ENCODE data around the gene MCEMP1. TPM values are rescaled to one million over a fixed set of nuclear protein-coding genes. Genes with fewer than 3 reads are reported as not detected.
A peak's percentile ranks its signal among the peaks of the same experiment; 100 is the strongest.

MCEMP1 gene
- total RNA-seq, 5 donors from 2014 or later (not counting 1 experiment from before 2014, with no cell fraction given), result 0.26 TPM; not detected in 4

GRCh38 chr19:7655581-7655980, 21.3 kb upstream of the MCEMP1 start:
- Histone ChIP-seq H3K9me3 (no peaks in the 10 kb centered on the region), H3K27me3 (replicated peaks in 1 of 2; ENCODE audit: control insufficient read depth in 2 of 2, extremely low read depth in 1 of 2, insufficient read depth in 2 of 2, low read length in 1 of 2) (peaks cover 0 to 6% of the 10 kb centered on the region in 2 experiments), H3K36me3 (ENCODE audit: control insufficient read depth in 2 of 2, extremely low read depth in 1 of 2, insufficient read depth in 1 of 2, low read length in 1 of 2) (no peaks in the 10 kb centered on the region), H3K4me1 (ENCODE audit: control insufficient read depth in 1 of 2, extremely low read depth in 1 of 2, insufficient read depth in 2 of 2, low read length in 2 of 2) (peaks cover 3 to 34% of the 10 kb centered on the region in 2 experiments), H3K27ac (ENCODE audit: low read length) (no peak overlapping the region), H3K4me3 (ENCODE audit: control insufficient read depth in 1 of 2, extremely low read depth in 1 of 2, low read length in 1 of 2) (no peak overlapping the region)
- ChIA-PET POLR2A (no interaction called here), CTCF (interaction anchor here in 1 of 2 donors (0.6 kb wide), 1 partner anchor 23 kb away, joined by 3 read pairs; no protein-coding TSS in a partner anchor)
- H3K27ac Mint-ChIP-seq, result no peak overlapping the region
- H3K4me1 Mint-ChIP-seq, result peaks cover 22 to 26% (median 24%) of the 10 kb centered on the region in 3 donors
- H3K27me3 Mint-ChIP-seq, result no peaks in the 10 kb centered on the region
- DNase-seq, result no peak
- no peak overlapping the region for H3K4me3 Mint-ChIP-seq
- 89% methylated on average over 7 of the region's 8 CpGs for whole genome bisulfite sequencing (ENCODE audit: insufficient coverage)
- H3K9me3 Mint-ChIP-seq, result no peaks in the 10 kb centered on the region
- ATAC-seq (replicated peaks in 1 of 4), result no peak
- H3K36me3 Mint-ChIP-seq, result no peaks in the 10 kb centered on the region

- Mint-ChIP-seq H3K4me1 (peaks cover 18 to 21% (median 21%) of the 10 kb centered on the region in 3 donors), H3K4me3 (peak overlapping the region in 1 of 3 donors; percentile 74), H3K36me3 (no peaks in the 10 kb centered on the region), H3K9me3 (no peaks in the 10 kb centered on the region), H3K27me3 (no peaks in the 10 kb centered on the region), H3K27ac (no peak overlapping the region)
- POLR2A ChIA-PET, result interaction anchor here in 1 of 2 donors (0.7 kb wide), 1 partner anchor 201 kb away, joined by 4 read pairs; no protein-coding TSS in a partner anchor
- Histone ChIP-seq H3K27ac (ENCODE audit: low read length) (peak overlapping the region; percentile 18), H3K4me1 (ENCODE audit: control insufficient read depth in 1 of 2, extremely low read depth in 1 of 2, insufficient read depth in 2 of 2, low read length in 2 of 2) (peaks cover 3 to 28% of the 10 kb centered on the region in 2 experiments), H3K9me3 (no peaks in the 10 kb centered on the region), H3K4me3 (ENCODE audit: control insufficient read depth in 1 of 2, extremely low read depth in 1 of 2, low read length in 1 of 2) (no peak overlapping the region), H3K36me3 (ENCODE audit: control insufficient read depth in 2 of 2, extremely low read depth in 1 of 2, insufficient read depth in 1 of 2, low read length in 1 of 2) (no peaks in the 10 kb centered on the region), H3K27me3 (replicated peaks in 1 of 2; ENCODE audit: control insufficient read depth in 2 of 2, extremely low read depth in 1 of 2, insufficient read depth in 2 of 2, low read length in 1 of 2) (no peaks in the 10 kb centered on the region)
- ATAC-seq (replicated peaks in 1 of 4), result peak in 2 of 4 experiments; percentile 21 to 28
- 58% methylated on average over 4 of the region's 14 CpGs for WGBS (ENCODE audit: insufficient coverage)
- CTCF ChIA-PET, result interaction anchor here in 1 of 2 donors (0.6 to 1.2 kb wide), 3 partner anchors 24 to 142 kb away, joined by 4 read pairs; partner anchors contain the start of gene TRAPPC5
- no peak for DNase-seq
Measured at GRCh38 chr19:7657131-7657751, 19.6 kb upstream of the MCEMP1 start.

- H3K4me1 ChIP-seq (ENCODE audit: control insufficient read depth in 1 of 2, extremely low read depth in 1 of 2, insufficient read depth in 2 of 2, low read length in 2 of 2), result peaks cover 3 to 21% of the 10 kb centered on the region in 2 experiments
- peak in 16 of 35 experiments; percentile 29 to 72 (median 41) for DNase-seq
- CTCF ChIA-PET, result interaction anchor here in 1 of 2 donors (0.5 to 1.2 kb wide), 2 partner anchors 23 to 90 kb away, joined by 3 to 4 read pairs; partner anchors contain the start of gene TRAPPC5
- Mint-ChIP-seq H3K9me3 (no peaks in the 10 kb centered on the region), H3K27ac (peak overlapping the region; percentile 50 to 72), H3K36me3 (no peaks in the 10 kb centered on the region), H3K4me3 (peak overlapping the region; percentile 59 to 74 (median 68)), H3K27me3 (no peaks in the 10 kb centered on the region), H3K4me1 (peaks cover 12 to 15% (median 13%) of the 10 kb centered on the region in 3 donors)
- 6% methylated on average over 7 of the region's 9 CpGs for WGBS (ENCODE audit: insufficient coverage)
- H3K4me3 ChIP-seq (ENCODE audit: control insufficient read depth in 1 of 2, extremely low read depth in 1 of 2, low read length in 1 of 2), result peak overlapping the region in 1 of 2 donors; percentile 16
- POLR2A ChIA-PET, result no interaction called here
- no peaks in the 10 kb centered on the region for H3K27me3 ChIP-seq (replicated peaks in 1 of 2; ENCODE audit: control insufficient read depth in 2 of 2, extremely low read depth in 1 of 2, insufficient read depth in 2 of 2, low read length in 1 of 2)
- no peaks in the 10 kb centered on the region for H3K9me3 ChIP-seq
- no peaks in the 10 kb centered on the region for H3K36me3 ChIP-seq (ENCODE audit: control insufficient read depth in 2 of 2, extremely low read depth in 1 of 2, insufficient read depth in 1 of 2, low read length in 1 of 2)
- peak; percentile 71 to 99 (median 78) for ATAC-seq (replicated peaks in 1 of 4)
- peak overlapping the region; percentile 59 for H3K27ac ChIP-seq (ENCODE audit: low read length)
Measured at GRCh38 chr19:7658219-7658686, 18.6 kb upstream of the MCEMP1 start.

- no CpG with 5 or more reads among the region's 8 CpGs for WGBS (ENCODE audit: insufficient coverage)
- no peak for DNase-seq
Measured at GRCh38 chr19:7661744-7662538, 14.9 kb upstream of the MCEMP1 start.

GRCh38 chr19:7662657-7663056, 14.2 kb upstream of the MCEMP1 start:
- Mint-ChIP-seq H3K4me1 (peaks cover 6 to 9% (median 8%) of the 10 kb centered on the region in 3 donors), H3K4me3 (no peak overlapping the region), H3K27ac (no peak overlapping the region), H3K27me3 (peaks cover 3 to 4% of the 10 kb centered on the region in 2 donors), H3K9me3 (no peaks in the 10 kb centered on the region), H3K36me3 (no peaks in the 10 kb centered on the region)
- no peak overlapping the region for H3K27ac ChIP-seq (ENCODE audit: low read length)
- no peaks in the 10 kb centered on the region for H3K9me3 ChIP-seq
- H3K36me3 ChIP-seq (ENCODE audit: control insufficient read depth in 2 of 2, extremely low read depth in 1 of 2, insufficient read depth in 1 of 2, low read length in 1 of 2), result no peaks in the 10 kb centered on the region
- H3K27me3 ChIP-seq (replicated peaks in 1 of 2; ENCODE audit: control insufficient read depth in 2 of 2, extremely low read depth in 1 of 2, insufficient read depth in 2 of 2, low read length in 1 of 2), result peaks cover 0 to 2% of the 10 kb centered on the region in 2 experiments
- WGBS (ENCODE audit: insufficient coverage), result 94% methylated on average over 8 of the region's 14 CpGs
- ChIA-PET CTCF (interaction anchor here in 1 of 2 donors (0.6 kb wide), 1 partner anchor 114 kb away, joined by 3 read pairs; no protein-coding TSS in a partner anchor), POLR2A (no interaction called here)
- no peak for DNase-seq
- H3K4me3 ChIP-seq (ENCODE audit: control insufficient read depth in 1 of 2, extremely low read depth in 1 of 2, low read length in 1 of 2), result no peak overlapping the region
- ATAC-seq (replicated peaks in 1 of 4), result no peak
- peaks cover 3 to 13% of the 10 kb centered on the region in 2 experiments for H3K4me1 ChIP-seq (ENCODE audit: control insufficient read depth in 1 of 2, extremely low read depth in 1 of 2, insufficient read depth in 2 of 2, low read length in 2 of 2)

More at GRCh38 chr19:7661744-7662538, 14.9 kb upstream of the MCEMP1 start:
- no peaks in the 10 kb centered on the region for H3K9me3 Mint-ChIP-seq
- H3K27ac ChIP-seq (ENCODE audit: low read length), result no peak overlapping the region
- H3K4me1 Mint-ChIP-seq, result peaks cover 12 to 15% (median 13%) of the 10 kb centered on the region in 3 donors
- peaks cover 3 to 21% of the 10 kb centered on the region in 2 experiments for H3K4me1 ChIP-seq (ENCODE audit: control insufficient read depth in 1 of 2, extremely low read depth in 1 of 2, insufficient read depth in 2 of 2, low read length in 2 of 2)
- no peak for ATAC-seq (replicated peaks in 1 of 4)
- H3K9me3 ChIP-seq, result no peaks in the 10 kb centered on the region
- no peaks in the 10 kb centered on the region for H3K36me3 ChIP-seq (ENCODE audit: control insufficient read depth in 2 of 2, extremely low read depth in 1 of 2, insufficient read depth in 1 of 2, low read length in 1 of 2)
- peaks cover 0 to 2% of the 10 kb centered on the region in 2 experiments for H3K27me3 ChIP-seq (replicated peaks in 1 of 2; ENCODE audit: control insufficient read depth in 2 of 2, extremely low read depth in 1 of 2, insufficient read depth in 2 of 2, low read length in 1 of 2)
- H3K27me3 Mint-ChIP-seq, result peaks cover 2 to 3% of the 10 kb centered on the region in 2 donors
- no peaks in the 10 kb centered on the region for H3K36me3 Mint-ChIP-seq
- H3K4me3 ChIP-seq (ENCODE audit: control insufficient read depth in 1 of 2, extremely low read depth in 1 of 2, low read length in 1 of 2), result no peak overlapping the region
- ChIA-PET POLR2A (no interaction called here), CTCF (interaction anchor here in 1 of 2 donors (1.9 kb wide), 1 partner anchor 32 kb away, joined by 4 read pairs; the partner anchor contains the start of gene PET100)
- no peak overlapping the region for H3K27ac Mint-ChIP-seq
- H3K4me3 Mint-ChIP-seq, result no peak overlapping the region

GRCh38 chr19:7663706-7664105, 13.2 kb upstream of the MCEMP1 start:
- WGBS (ENCODE audit: insufficient coverage), result 100% methylated on average over 2 of the region's 7 CpGs
- H3K4me1 Mint-ChIP-seq, result peaks cover under 1 to 2% (median 1%) of the 10 kb centered on the region in 3 donors

More at GRCh38 chr19:7663706-7664105, 13.2 kb upstream of the MCEMP1 start:
- ATAC-seq (replicated peaks in 1 of 4), result no peak
- ChIA-PET POLR2A (interaction anchor here (0.5 to 0.8 kb wide), 2 partner anchors 34 to 463 kb away, joined by 3 to 7 read pairs; partner anchors contain the start of genes PET100 (in 1 of the 2) and XAB2 (in 1 of the 2)), CTCF (interaction anchor here in 1 of 2 donors (0.6 kb wide), 1 partner anchor 112 kb away, joined by 3 read pairs; no protein-coding TSS in a partner anchor)
- no peak for DNase-seq
- Mint-ChIP-seq H3K27me3 (peaks cover 4 to 5% of the 10 kb centered on the region in 2 donors), H3K4me3 (no peak overlapping the region), H3K9me3 (no peaks in the 10 kb centered on the region), H3K36me3 (no peaks in the 10 kb centered on the region), H3K27ac (no peak overlapping the region)
- no peak overlapping the region for H3K27ac ChIP-seq (ENCODE audit: low read length)
- peaks cover 0 to 5% of the 10 kb centered on the region in 2 experiments for H3K4me1 ChIP-seq (ENCODE audit: control insufficient read depth in 1 of 2, extremely low read depth in 1 of 2, insufficient read depth in 2 of 2, low read length in 2 of 2)
- H3K9me3 ChIP-seq, result no peaks in the 10 kb centered on the region
- H3K36me3 ChIP-seq (ENCODE audit: control insufficient read depth in 2 of 2, extremely low read depth in 1 of 2, insufficient read depth in 1 of 2, low read length in 1 of 2), result no peaks in the 10 kb centered on the region
- peaks cover 0 to 3% of the 10 kb centered on the region in 2 experiments for H3K27me3 ChIP-seq (replicated peaks in 1 of 2; ENCODE audit: control insufficient read depth in 2 of 2, extremely low read depth in 1 of 2, insufficient read depth in 2 of 2, low read length in 1 of 2)
- H3K4me3 ChIP-seq (ENCODE audit: control insufficient read depth in 1 of 2, extremely low read depth in 1 of 2, low read length in 1 of 2), result no peak overlapping the region

Measured in T-cell (primary cell).